Stimulated activated CD8-positive, alpha-beta memory T cell treated with anti-CD3 and anti-CD28 coated beads, Interleukin-7, amount 100 ng/mL, for 4 hours (primary cell): ENCODE measurements around the gene SPIRE2.
A peak's percentile ranks its signal among the peaks of the same experiment; 100 is the strongest.
"Not testable (repeated sequence)": the region's sequence is repeated elsewhere in the genome, so short reads cannot be mapped to it uniquely, and the experiment has no call there.

Source experiments
- DNase-seq, 2 donors: peaks; one replicate each; pipeline ENCODE4 v3.0.0-alpha.2; 2020; ENCODE audit warnings: low read depth in 2 of 2

Gene SPIRE2

GRCh38 chr16:89834813-89835363 lies 6.6 kb downstream of the SPIRE2 start:
- not testable (repeated sequence) for DNase-seq

DNA sequence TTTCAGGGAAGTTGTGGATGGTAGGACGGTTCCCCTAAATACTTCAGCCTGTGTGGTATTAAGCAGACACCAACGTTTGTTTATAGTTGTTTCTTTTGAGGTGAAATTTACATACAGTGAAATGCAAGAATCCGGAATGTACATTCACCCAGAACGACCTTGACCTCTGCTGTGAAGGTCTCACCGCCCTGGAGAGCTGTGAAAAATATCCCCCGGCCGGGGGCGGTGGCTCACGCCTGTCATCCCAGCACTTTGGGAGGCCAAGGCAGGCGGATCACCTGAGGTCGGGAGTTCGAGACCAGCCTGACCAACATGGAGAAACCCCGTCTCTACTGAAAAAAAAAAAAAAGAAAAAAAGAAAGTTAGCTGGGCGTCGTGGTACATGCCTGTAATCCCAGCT lies 8.2 kb downstream of the SPIRE2 start:
- not testable (repeated sequence) for DNase-seq

DNA sequence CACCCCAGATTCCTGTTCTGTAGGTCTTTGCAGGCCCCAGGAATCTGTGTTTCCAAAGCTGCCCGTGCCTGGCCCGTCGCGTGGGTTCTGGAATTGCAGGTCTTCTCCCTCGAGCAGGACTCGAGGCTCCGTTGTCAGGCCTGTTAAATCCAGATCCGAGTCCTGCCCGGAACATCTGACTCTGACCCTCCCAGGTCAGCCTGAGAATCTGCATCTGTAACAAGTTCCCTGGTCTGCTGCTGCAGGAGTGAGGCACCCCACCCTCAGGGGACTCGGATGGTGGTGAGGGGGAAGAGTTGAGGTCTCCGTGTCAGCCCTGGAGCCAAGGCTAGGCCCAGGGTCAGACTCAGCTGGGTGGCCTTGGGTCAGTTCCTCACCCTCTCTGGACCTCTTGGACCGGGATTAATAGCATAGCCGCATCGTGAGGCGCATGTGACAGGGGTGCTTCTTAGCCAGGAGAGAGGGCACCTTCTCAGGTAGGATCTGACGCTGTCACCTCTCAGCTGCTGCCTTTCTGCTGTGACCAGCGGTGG lies 8.8 kb downstream of the SPIRE2 start:
- DNase-seq = no peak

DNA sequence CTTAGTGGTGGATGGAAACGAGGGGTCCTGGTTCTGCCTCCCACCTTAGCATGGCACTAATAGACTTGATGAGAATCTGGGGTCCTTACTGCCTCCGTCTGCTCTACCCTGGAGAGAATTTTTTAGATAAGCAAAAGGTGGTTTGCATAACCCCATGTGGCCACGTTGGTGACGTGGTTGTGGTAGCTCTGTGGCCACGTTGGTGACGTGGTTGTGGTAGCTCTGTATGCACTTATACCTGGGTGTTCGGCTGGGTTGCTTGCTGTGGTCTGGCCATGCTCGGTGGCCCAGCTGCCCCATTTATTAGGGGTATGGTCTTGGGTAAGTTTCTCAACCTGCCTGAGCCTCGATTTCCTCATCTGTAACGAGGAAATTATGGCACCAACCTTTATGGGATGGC lies 13.0 kb downstream of the SPIRE2 start:
- peak; percentile 57 to 60 for DNase-seq

DNA sequence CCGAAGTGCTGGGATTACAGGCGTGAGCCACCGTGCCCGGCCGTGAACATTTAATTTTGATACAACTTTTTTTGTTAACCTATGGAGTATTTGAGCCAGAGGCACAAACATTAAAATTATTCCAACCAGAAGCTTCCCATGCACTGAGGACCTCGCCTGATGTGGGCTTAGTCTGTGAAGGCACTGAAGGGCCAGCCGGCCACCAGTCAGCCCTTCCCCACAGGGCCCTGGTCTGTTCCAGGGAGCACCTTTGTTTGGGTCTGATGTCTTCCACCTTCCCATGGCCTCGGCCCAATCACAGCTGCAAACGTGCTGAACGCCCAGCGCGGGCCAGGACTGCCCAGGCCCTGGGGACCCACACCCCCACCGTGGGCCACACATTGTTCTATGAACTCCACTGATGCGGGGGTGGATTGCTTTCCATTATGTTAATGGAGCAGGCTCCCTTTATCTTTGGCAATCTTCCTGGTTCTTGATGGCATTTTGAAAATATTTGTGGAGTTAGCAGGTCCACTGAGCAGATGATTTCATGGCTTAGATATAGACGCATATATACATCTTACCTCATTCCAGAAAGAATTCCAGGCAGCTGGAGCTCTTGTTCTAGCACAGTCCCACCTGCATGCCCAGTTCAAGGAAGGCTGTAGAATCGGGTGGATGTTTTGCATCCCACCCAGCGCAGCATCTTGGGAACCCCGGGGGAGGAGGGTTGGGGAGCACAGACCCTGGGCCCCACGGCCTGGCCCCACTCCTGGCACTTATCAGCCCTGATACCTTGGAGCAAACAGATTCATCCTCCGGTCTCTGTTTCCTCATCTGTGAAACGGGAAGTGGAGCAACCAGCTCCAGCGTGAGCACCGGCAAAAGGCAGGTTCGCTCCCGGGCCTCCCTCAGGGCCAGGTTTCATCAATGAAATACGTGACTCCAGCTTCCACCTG lies 14.5 kb downstream of the SPIRE2 start:
- no peak for DNase-seq

DNA sequence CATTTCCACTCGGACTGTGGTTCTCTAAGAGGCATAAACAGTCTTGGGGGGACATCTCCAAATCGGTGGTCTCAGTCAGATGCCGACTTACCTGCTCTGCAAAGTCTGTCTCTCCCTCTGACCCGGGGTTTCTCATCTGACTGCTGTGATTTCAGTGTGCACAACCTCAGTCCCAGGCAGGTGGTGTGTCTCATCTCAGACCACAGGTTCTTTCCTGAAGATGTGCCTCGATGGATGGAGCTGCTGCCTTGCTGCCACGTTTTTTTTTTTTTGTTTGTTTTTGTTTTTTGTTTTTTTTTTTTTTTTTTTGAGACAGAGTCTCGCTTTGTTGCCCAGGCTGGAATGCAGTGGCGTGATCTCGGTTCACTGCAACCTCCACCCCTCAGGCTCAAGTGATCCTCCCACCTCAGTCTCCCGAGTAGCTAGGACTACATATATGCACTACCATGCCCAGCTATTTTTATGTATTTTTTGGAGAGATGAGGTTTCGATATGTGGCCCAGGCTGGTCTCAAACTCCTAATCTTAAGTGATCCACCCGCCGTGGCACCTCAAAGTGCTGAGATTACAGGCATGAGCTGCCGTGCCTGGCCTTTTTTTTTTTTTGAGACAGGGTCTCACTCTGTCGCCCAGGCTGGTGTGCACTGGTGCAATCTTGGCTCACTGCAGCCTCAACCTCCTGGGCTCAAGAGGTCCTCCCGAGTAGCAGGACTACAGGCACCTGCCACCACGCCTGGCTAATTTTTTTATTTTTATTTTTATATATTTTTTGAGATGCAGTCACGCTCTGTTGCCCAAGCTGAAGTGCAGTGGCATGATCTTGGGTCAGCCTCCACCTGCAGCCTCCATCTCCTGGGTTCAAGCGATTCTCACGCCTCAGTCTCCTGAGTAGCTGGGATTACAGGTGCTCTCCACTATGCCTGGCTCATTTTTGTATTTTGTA lies 15.4 kb downstream of the SPIRE2 start:
- no peak for DNase-seq

DNA sequence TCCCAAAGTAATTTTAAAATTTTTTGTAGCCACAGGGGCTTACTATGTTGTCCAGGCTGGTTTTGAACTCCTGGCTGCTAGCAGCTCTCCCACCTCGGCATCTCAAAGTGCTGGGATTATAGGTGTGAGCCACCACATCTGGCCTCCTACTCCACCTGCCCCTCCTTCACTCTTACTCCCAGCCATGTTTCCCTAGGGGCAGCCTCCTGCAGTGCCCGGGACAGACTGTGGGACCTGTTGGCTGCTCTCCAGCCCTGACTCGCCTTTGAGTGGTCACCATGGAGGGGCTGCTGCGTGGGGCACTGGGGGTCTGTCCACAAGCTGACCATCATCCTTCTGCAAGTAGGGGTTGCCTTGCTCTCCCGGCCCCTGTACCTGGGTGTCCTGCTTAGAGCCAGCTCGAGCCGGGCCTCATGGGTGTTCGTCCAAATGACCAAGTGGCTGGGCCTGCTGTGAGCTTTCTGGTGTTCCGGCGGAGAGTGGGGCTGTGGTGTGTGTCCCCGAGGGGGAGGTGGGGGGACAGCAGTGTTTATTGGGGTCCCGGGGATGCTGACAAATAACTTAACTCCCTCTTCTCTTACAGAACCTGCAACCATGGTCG lies 16.6 kb downstream of the SPIRE2 start:
- DNase-seq = no peak

GRCh38 chr16:89845417-89845816 lies 17.1 kb downstream of the SPIRE2 start:
- no peak for DNase-seq

GRCh38 chr16:89847051-89847939 lies 19.0 kb downstream of the SPIRE2 start:
- DNase-seq = no peak

DNA sequence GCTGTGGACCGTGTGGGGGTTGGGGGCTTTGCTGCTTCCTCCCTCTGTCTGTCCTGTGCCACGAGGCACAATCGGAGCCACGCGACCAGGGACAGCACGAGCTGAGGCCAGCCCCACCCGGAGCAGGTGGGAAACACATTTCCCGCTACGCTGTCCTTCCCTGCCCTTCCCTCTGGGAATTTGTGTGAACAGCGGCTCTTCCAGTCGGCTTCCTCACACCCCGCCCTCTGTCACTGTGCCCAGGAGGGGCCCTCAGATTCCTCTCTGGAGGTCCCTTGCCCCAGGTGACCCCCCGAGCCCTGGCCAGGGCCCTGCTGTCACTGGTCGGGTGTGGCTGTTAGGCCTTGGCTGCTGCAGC lies 19.6 kb downstream of the SPIRE2 start:
- no peak for DNase-seq

DNA sequence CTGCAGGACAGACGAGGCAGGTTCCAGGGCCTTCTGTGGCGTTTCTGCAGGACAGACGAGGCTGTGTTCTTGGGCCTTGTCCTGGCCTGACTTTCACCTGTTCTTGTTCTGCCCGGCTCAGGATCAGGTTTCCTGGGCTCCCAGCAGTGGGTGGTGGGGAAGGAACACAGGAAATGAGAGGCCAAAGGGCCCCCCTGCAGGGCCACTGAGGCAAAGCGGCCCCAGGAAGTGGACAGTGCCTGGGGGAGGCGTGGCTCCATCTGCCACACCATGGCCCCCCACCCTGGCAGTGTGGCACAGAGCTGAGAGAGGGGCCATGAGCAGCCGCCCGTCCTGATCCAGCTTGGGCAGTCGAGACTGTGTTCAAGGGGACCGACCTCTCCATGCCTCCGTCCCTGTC lies 20.7 kb downstream of the SPIRE2 start:
- DNase-seq = no peak

DNA sequence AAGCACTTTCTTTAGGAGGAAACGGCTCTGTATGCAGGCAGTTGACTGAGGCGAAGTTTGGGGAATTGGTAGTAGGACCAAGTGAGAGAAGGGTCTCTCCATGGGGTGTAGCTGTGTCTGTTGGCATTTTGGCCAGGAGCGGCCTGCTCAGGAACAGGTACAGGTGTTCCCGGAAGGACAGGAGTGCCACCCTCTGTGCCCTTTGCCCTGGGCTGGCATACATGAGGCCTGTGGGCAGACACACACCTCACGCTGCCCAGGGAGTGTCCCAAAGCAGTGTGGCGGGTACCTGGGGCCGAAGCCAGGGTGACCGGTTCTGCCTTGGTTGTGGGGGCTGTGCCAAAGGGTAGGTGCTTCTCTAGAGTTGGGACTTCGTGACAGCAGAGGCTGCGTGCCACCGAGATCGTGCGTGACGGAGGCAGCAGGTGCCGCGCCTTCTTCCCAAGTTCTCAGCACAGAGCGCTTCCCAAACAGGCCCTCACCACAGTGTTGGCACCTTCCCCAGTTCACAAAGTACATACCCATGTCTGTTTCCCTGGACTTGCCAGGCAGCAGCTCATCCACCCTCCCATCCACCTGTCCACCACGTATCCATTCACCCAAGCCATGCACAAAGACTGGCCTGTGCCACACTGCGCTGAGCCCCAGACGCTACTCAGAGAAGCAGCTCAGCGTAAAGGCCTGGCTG lies 25.2 kb downstream of the SPIRE2 start:
- DNase-seq = no peak

DNA sequence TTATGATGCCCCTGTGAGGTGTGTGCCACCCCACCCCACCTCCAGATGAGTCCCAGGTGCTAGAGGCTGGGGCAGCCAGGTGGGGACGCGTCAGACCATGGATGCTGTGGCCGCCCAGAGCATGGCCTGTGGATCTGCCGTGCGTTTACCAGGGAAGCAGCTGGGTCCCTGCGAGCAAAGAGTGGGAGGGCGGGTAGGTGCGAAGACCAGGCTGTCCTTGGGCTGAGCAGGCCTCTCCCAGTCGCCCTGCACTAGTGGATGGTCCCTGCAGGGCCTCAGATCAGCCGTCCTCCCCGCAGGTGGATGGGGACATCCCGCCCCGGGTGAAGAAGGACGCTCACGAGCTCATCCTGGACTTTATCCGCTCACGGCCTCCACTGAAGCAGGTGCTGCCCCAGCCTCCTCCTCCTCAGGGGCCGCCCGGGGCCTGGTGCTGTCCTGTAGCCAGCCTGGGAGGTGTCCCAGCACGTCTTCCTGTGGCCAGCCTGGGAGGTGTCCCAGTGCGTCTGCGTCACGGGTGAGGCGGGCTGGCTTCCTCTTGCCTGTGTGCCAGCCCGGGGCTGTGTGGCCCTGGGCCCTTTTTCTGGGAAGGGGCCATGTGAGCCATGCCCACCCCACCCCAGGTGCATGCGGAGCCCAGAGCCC lies 27.1 kb downstream of the SPIRE2 start:
- no peak for DNase-seq

- no peak for DNase-seq
Measured at GRCh38 chr16:89855986-89856385, 27.7 kb downstream of the SPIRE2 start.

DNA sequence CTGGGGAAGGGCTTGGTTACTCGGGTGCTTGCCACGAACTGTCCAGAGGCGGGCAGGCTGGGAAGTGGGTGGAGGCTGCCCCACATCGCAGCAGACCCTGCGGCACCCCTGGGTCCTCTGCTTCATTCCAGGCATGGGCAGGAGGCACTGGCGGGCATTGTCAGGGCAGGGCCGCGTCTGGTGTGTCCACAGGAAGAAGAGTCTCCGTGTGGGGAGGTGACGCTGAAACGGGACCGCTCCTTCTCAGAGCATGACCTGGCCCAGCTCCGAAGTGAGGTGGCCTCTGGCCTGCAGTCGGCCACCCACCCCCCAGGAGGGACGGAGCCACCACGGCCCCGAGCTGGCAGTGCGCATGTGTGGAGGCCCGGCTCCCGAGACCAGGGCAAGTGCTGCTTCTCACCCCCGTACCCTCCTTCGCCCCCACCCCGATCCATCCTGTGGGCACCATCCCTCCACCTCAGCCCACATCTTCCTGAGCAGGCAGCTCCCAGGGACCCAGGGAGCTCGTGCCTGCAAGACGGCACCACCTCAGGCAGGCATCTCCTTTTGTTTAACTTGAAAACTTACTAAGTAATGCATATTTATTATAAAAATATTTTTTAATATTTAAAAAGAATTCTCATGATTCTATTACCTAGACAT lies 30.8 kb downstream of the SPIRE2 start:
- no peak for DNase-seq

DNA sequence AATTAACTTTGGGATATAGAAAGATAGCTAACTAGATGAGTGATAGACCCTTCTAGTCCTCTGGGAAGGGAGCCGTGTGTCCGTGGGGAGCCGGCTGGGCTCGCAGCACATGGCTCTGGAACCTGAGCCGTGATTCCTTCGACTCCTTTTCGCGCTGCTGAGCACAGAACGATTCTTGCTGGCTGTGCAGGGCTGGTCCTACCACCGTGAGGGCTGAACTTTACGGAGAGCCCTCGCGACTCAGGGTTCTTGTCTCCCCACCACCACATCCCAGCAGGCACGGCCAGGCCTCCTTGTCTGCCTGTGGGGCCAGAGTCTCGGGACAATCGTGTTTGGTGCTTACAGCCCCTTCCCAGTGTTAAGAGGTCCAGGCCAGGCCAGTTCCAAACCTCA lies 31.3 kb downstream of the SPIRE2 start:
- DNase-seq = no peak

DNA sequence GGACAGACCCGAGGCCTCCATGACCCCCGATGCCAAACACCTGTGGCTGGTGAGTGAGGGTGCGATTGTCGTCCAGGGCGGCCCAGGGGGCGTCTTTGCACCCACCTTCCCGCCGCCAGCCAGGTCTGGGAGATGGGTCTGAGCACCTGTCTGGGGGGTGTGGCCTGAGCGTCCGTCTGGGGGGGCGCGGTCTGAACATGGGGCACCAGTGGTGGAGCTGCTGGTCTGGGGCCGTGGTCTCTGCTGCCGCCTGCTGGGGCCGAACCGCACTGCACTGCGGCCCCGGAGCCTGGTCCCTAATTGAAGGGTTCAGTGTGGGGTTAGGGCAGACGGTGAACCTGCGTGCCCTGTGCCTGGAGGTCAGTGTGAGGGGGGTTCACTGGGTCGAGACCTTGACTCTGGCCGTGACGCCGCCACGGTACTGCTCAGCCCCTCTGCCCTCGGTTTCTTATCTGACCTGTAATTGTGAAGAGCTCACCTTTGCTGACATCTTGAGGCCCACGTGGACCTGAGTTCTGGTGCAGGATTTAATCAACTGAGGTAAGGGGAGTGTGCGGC lies 32.6 kb downstream of the SPIRE2 start:
- DNase-seq = peak; percentile 31 to 57

- DNase-seq = no peak
Measured at GRCh38 chr16:89861648-89862047, 33.4 kb downstream of the SPIRE2 start.

DNA sequence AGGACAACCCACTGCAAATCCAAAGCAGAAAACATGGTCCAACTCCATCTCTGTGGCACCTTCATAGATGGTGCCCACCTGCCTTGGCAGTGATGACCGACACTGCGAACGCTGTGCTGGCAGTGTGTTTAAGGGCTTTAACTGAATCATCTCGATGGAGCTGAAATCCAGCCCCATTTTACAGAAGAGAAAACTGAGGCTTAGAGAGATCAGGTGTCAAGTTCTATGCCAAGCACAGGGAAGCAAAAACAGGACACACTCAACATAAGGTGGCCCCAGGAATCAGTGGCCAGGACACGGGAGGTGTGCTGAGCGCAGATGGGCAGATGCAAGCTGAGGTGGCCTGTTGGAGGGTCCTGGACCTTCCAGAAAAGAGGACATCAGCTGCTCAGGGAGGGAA lies 34.5 kb downstream of the SPIRE2 start:
- no peak for DNase-seq
